ENCODE results near the gene C2orf92.

The C2orf92 gene

DNA sequence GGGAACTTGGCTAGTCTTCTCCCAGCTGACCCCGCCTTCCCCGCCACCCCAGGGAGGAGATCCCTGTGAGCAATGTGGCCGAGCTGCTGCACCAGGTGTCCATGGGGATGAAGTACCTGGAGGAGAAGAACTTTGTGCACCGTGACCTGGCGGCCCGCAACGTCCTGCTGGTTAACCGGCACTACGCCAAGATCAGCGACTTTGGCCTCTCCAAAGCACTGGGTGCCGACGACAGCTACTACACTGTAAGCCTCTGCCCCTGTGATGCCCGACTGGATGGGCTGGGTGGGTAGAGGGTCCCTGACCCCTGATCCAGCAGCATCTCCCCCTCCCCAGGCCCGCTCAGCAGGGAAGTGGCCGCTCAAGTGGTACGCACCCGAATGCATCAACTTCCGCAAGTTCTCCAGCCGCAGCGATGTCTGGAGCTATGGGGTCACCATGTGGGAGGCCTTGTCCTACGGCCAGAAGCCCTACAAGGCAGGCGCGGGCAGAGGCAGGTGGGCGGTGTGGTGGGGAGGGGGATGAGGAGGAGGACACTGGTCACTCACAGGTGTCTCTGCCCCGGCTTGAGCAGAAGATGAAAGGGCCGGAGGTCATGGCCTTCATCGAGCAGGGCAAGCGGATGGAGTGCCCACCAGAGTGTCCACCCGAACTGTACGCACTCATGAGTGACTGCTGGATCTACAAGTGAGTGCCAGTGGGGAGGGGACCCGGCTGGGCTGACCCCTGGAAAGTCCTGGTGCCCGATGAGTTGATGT is 68.1 kb downstream of the C2orf92 start:
- DNase-seq = no peak
- H3K4me3 ChIP-seq (ENCODE audit: low read depth, low read length) = no peak overlapping the region
- H3K36me3 ChIP-seq (ENCODE audit: control insufficient read depth in 1 of 2, insufficient read depth in 2 of 2, low read length in 2 of 2) = no peaks in the 10 kb centered on the region
- H3K27me3 ChIP-seq (ENCODE audit: insufficient read depth, low read length) = no peaks in the 10 kb centered on the region
- H3K9me3 ChIP-seq (ENCODE audit: insufficient read depth, low read depth, low read length) = peaks cover 7% of the 10 kb centered on the region
- H3K18ac ChIP-seq (ENCODE audit: low read length) = no peak overlapping the region
- peaks cover 13% of the 10 kb centered on the region for H3K79me1 ChIP-seq (ENCODE audit: low read length)
- no peak overlapping the region for H3K23ac ChIP-seq (ENCODE audit: low read length)
- no peak overlapping the region for H3K4ac ChIP-seq (ENCODE audit: low read depth, low read length)
- H2AK5ac ChIP-seq (ENCODE audit: low read length) = no peak overlapping the region
- no peak overlapping the region for H2BK120ac ChIP-seq (ENCODE audit: insufficient read depth, low read length, poor library complexity)
- no CpG with 5 or more reads among the region's 32 CpGs for WGBS (ENCODE audit: extremely low coverage, insufficient coverage, insufficient read length)
- H4K91ac ChIP-seq (ENCODE audit: low read depth, low read length) = no peak overlapping the region
- H4K12ac ChIP-seq (ENCODE audit: low read depth, low read length) = no peak overlapping the region
- H3K27ac ChIP-seq (ENCODE audit: low read depth, low read length) = no peak overlapping the region
- H3K4me1 ChIP-seq (ENCODE audit: control insufficient read depth in 1 of 2, insufficient read depth in 2 of 2, low read length in 2 of 2) = peaks cover 11 to 12% of the 10 kb centered on the region in 2 experiments
- H3K4me2 ChIP-seq (ENCODE audit: low read length) = no peak overlapping the region
- H3K9ac ChIP-seq (ENCODE audit: low read length) = no peak overlapping the region
- no peak overlapping the region for H4K8ac ChIP-seq (ENCODE audit: low read depth, low read length)
- H3K79me2 ChIP-seq (ENCODE audit: control insufficient read depth, insufficient read depth, low read length, poor library complexity) = no peaks in the 10 kb centered on the region
- H3K14ac ChIP-seq (ENCODE audit: low read length) = no peak overlapping the region
- no peak overlapping the region for H2BK12ac ChIP-seq (ENCODE audit: low read length)
- H2AFZ ChIP-seq (ENCODE audit: insufficient read depth, low read length, poor library complexity) = no peak overlapping the region
- no peak overlapping the region for H2BK5ac ChIP-seq (ENCODE audit: low read depth, low read length, poor library complexity)

DNA sequence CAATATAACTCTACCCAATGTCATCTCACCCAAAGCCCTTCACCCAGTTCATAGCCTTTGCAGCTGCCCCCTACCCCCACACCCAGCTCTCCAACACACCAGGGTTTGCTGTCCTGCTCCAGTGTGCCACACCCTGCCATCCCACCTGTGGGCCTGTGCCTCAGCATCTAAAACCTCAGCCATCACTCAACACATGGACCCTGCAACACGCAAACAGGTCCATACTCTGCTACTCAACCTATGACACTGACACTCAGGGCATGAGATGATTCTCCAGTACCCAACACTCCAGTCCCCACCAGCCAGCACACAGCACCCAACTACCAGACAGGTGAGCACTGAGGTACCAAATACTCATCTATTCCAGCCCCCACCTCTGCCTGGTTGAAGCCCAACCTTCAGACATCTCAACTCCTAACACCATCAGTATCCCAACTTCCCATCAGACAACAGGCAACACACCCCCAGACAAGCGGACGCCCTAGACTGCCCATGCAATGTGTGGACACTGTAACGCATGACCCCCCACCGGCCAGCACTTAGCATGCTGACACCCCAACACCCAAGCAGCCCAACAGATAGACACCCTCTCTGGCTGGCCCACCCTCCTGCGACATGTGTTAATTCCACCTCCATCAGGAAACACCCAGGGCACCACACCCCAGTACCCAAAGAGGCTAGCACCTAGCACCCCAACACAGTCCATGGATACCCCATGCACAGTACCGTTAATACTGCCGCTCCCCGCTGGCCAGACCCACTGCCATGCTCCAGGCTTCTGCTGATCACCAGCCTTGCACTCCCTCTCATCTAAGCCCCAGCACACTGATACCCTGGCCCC is 68.9 kb downstream of the C2orf92 start:
- Histone ChIP-seq H3K23ac (ENCODE audit: low read length) (no peak overlapping the region), H2AFZ (ENCODE audit: insufficient read depth, low read length, poor library complexity) (no peak overlapping the region), H3K9ac (ENCODE audit: low read length) (no peak overlapping the region), H3K27ac (ENCODE audit: low read depth, low read length) (no peak overlapping the region), H3K4ac (ENCODE audit: low read depth, low read length) (no peak overlapping the region), H3K36me3 (ENCODE audit: control insufficient read depth in 1 of 2, insufficient read depth in 2 of 2, low read length in 2 of 2) (no peaks in the 10 kb centered on the region), H4K12ac (ENCODE audit: low read depth, low read length) (no peak overlapping the region), H2AK5ac (ENCODE audit: low read length) (no peak overlapping the region), H3K9me3 (ENCODE audit: insufficient read depth, low read depth, low read length) (peaks cover 7% of the 10 kb centered on the region), H3K4me2 (ENCODE audit: low read length) (no peak overlapping the region), H2BK5ac (ENCODE audit: low read depth, low read length, poor library complexity) (no peak overlapping the region), H3K14ac (ENCODE audit: low read length) (no peak overlapping the region), H4K8ac (ENCODE audit: low read depth, low read length) (no peak overlapping the region), H3K79me2 (ENCODE audit: control insufficient read depth, insufficient read depth, low read length, poor library complexity) (no peaks in the 10 kb centered on the region), H3K4me1 (ENCODE audit: control insufficient read depth in 1 of 2, insufficient read depth in 2 of 2, low read length in 2 of 2) (peaks cover 11 to 12% of the 10 kb centered on the region in 2 experiments), H3K79me1 (ENCODE audit: low read length) (peaks cover 13% of the 10 kb centered on the region), H3K27me3 (ENCODE audit: insufficient read depth, low read length) (no peaks in the 10 kb centered on the region), H4K91ac (ENCODE audit: low read depth, low read length) (no peak overlapping the region), H2BK120ac (ENCODE audit: insufficient read depth, low read length, poor library complexity) (no peak overlapping the region), H3K4me3 (ENCODE audit: low read depth, low read length) (no peak overlapping the region), H3K18ac (ENCODE audit: low read length) (no peak overlapping the region), H2BK12ac (ENCODE audit: low read length) (no peak overlapping the region)
- WGBS (ENCODE audit: extremely low coverage, insufficient coverage, insufficient read length) = no CpG with 5 or more reads among the region's 9 CpGs
- DNase-seq = no peak

DNA sequence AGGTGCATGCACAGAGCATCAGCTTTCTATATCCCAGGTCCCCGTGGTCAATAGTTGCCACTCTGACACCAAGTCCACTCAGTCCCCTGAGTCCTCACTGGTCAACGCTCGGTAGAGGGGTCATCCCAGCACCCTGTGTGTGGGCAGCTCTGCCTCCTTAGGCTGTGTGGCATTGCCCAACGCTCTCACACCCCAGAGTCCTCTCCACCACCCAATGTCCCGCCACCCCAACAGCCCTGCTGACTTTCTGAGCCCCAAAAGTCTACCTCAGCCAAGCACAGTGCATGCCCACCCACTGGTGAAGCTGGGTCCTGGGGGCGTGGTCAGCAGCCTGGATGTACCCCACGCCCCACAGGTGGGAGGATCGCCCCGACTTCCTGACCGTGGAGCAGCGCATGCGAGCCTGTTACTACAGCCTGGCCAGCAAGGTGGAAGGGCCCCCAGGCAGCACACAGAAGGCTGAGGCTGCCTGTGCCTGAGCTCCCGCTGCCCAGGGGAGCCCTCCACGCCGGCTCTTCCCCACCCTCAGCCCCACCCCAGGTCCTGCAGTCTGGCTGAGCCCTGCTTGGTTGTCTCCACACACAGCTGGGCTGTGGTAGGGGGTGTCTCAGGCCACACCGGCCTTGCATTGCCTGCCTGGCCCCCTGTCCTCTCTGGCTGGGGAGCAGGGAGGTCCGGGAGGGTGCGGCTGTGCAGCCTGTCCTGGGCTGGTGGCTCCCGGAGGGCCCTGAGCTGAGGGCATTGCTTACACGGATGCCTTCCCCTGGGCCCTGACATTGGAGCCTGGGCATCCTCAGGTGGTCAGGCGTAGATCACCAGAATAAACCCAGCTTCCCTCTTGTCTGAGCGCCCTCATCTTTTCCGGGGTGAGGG is 69.7 kb downstream of the C2orf92 start:
- Histone ChIP-seq H3K14ac (ENCODE audit: low read length) (peak overlapping the region; percentile 8), H3K4me2 (ENCODE audit: low read length) (no peak overlapping the region), H3K79me1 (ENCODE audit: low read length) (peaks cover 14% of the 10 kb centered on the region), H3K4ac (ENCODE audit: low read depth, low read length) (no peak overlapping the region), H3K4me1 (ENCODE audit: control insufficient read depth in 1 of 2, insufficient read depth in 2 of 2, low read length in 2 of 2) (peaks cover 11 to 12% of the 10 kb centered on the region in 2 experiments), H4K8ac (ENCODE audit: low read depth, low read length) (no peak overlapping the region), H3K36me3 (ENCODE audit: control insufficient read depth in 1 of 2, insufficient read depth in 2 of 2, low read length in 2 of 2) (no peaks in the 10 kb centered on the region), H3K9me3 (ENCODE audit: insufficient read depth, low read depth, low read length) (peaks cover 5% of the 10 kb centered on the region), H2AFZ (ENCODE audit: insufficient read depth, low read length, poor library complexity) (no peak overlapping the region), H2AK5ac (ENCODE audit: low read length) (peak overlapping the region; percentile 57), H2BK120ac (ENCODE audit: insufficient read depth, low read length, poor library complexity) (no peak overlapping the region), H3K27me3 (ENCODE audit: insufficient read depth, low read length) (no peaks in the 10 kb centered on the region), H3K4me3 (ENCODE audit: low read depth, low read length) (no peak overlapping the region), H3K27ac (ENCODE audit: low read depth, low read length) (no peak overlapping the region), H3K18ac (ENCODE audit: low read length) (no peak overlapping the region), H3K79me2 (ENCODE audit: control insufficient read depth, insufficient read depth, low read length, poor library complexity) (no peaks in the 10 kb centered on the region), H4K91ac (ENCODE audit: low read depth, low read length) (peak overlapping the region; percentile 37), H4K12ac (ENCODE audit: low read depth, low read length) (no peak overlapping the region), H2BK5ac (ENCODE audit: low read depth, low read length, poor library complexity) (no peak overlapping the region), H3K9ac (ENCODE audit: low read length) (no peak overlapping the region), H2BK12ac (ENCODE audit: low read length) (peak overlapping the region; percentile 18), H3K23ac (ENCODE audit: low read length) (no peak overlapping the region)
- WGBS (ENCODE audit: extremely low coverage, insufficient coverage, insufficient read length) = no CpG with 5 or more reads among the region's 23 CpGs
- no peak for DNase-seq

DNA sequence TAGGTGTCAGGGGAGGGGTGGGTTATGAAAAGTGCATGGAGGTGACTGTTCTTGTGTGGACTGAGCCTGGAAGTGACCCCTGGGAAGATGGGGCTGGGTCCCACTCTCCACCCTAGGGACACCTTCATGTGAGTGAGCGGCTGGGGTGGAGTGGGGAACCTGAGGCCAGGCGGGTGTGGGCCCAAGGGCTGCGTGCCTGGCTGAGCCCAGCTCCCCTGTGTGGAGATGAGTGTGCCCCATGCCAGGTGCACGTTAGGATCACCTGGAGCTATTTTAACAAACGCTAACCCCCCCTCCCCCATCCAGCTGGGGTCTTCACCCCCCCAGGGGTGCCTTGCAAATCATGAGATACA is 70.4 kb downstream of the C2orf92 start:
- H3K9ac ChIP-seq (ENCODE audit: low read length) = no peak overlapping the region
- H3K27me3 ChIP-seq (ENCODE audit: insufficient read depth, low read length) = no peaks in the 10 kb centered on the region
- no peak overlapping the region for H3K4ac ChIP-seq (ENCODE audit: low read depth, low read length)
- DNase-seq = no peak
- no peak overlapping the region for H2BK120ac ChIP-seq (ENCODE audit: insufficient read depth, low read length, poor library complexity)
- no peak overlapping the region for H3K4me3 ChIP-seq (ENCODE audit: low read depth, low read length)
- no peak overlapping the region for H4K8ac ChIP-seq (ENCODE audit: low read depth, low read length)
- no peaks in the 10 kb centered on the region for H3K79me2 ChIP-seq (ENCODE audit: control insufficient read depth, insufficient read depth, low read length, poor library complexity)
- peak overlapping the region; percentile 57 for H2AK5ac ChIP-seq (ENCODE audit: low read length)
- no peak overlapping the region for H3K23ac ChIP-seq (ENCODE audit: low read length)
- no peak overlapping the region for H4K12ac ChIP-seq (ENCODE audit: low read depth, low read length)
- no peak overlapping the region for H3K27ac ChIP-seq (ENCODE audit: low read depth, low read length)
- peaks cover 5% of the 10 kb centered on the region for H3K9me3 ChIP-seq (ENCODE audit: insufficient read depth, low read depth, low read length)
- peak overlapping the region; percentile 37 for H4K91ac ChIP-seq (ENCODE audit: low read depth, low read length)
- peak overlapping the region; percentile 43 for H3K14ac ChIP-seq (ENCODE audit: low read length)
- H3K4me1 ChIP-seq (ENCODE audit: control insufficient read depth in 1 of 2, insufficient read depth in 2 of 2, low read length in 2 of 2) = peaks cover 11 to 12% of the 10 kb centered on the region in 2 experiments
- peak overlapping the region; percentile 37 for H2AFZ ChIP-seq (ENCODE audit: insufficient read depth, low read length, poor library complexity)
- no CpG with 5 or more reads among the region's 5 CpGs for WGBS (ENCODE audit: extremely low coverage, insufficient coverage, insufficient read length)
- no peak overlapping the region for H3K4me2 ChIP-seq (ENCODE audit: low read length)
- no peak overlapping the region for H2BK5ac ChIP-seq (ENCODE audit: low read depth, low read length, poor library complexity)
- peak overlapping the region; percentile 18 for H2BK12ac ChIP-seq (ENCODE audit: low read length)
- H3K36me3 ChIP-seq (ENCODE audit: control insufficient read depth in 1 of 2, insufficient read depth in 2 of 2, low read length in 2 of 2) = no peaks in the 10 kb centered on the region
- peak overlapping the region; percentile 52 for H3K18ac ChIP-seq (ENCODE audit: low read length)
- H3K79me1 ChIP-seq (ENCODE audit: low read length) = peaks cover 14% of the 10 kb centered on the region
